Measurements from ENCODE around the gene FGF21.

FGF21 gene

DNA sequence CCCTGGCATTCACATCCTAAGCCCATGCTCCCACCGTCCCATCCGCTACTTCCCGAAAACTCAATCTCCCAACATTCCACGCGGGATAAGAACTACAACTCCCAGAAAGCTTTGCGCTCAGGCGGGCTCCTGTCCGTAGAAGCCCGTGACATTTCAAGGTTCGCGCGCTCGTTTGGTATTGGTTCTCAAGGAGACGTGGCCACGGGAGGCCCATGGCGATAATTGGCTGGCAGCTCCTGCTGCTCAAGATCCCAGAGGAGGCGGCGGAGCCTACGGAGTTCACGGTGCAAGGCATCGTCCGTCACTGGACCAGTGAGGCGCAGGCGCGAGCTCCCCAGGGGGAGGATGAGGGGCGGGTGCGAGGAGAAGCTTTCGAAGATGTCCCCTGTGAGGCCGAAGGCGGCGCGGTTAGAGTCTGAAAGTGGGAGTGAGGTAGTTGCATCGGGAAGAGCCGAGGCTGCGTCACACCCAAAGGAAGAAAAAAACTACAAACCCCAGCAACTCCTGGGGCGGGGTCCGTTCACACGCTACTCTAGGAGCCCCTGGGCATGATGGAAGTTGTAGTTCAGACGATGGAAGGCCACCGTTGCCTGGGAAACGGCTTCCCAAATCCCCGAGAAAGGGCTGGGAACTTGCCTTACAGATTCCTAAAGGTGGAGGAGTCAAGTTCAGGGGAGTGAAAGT lies 34.6 kb upstream of the FGF21 start:
- Mint-ChIP-seq H3K4me1 (ENCODE audit: low read depth) (peaks cover 16% of the 10 kb centered on the region), H3K27me3 (no peaks in the 10 kb centered on the region), H3K4me3 (peak overlapping the region; percentile 91), H3K27ac (peak overlapping the region; percentile 95), H3K9me3 (ENCODE audit: low read depth) (peaks cover 7% of the 10 kb centered on the region), H3K36me3 (peaks cover 6% of the 10 kb centered on the region)

- no peaks in the 10 kb centered on the region for H3K27me3 Mint-ChIP-seq
- peaks cover 11% of the 10 kb centered on the region for H3K9me3 Mint-ChIP-seq (ENCODE audit: low read depth)
- peaks cover 23% of the 10 kb centered on the region for H3K4me1 Mint-ChIP-seq (ENCODE audit: low read depth)
- H3K36me3 Mint-ChIP-seq: peaks cover 10% of the 10 kb centered on the region
- H3K4me3 Mint-ChIP-seq: no peak overlapping the region
- H3K27ac Mint-ChIP-seq: no peak overlapping the region
Observed at GRCh38 chr19:48722196-48722708, 33.1 kb upstream of the FGF21 start.

DNA sequence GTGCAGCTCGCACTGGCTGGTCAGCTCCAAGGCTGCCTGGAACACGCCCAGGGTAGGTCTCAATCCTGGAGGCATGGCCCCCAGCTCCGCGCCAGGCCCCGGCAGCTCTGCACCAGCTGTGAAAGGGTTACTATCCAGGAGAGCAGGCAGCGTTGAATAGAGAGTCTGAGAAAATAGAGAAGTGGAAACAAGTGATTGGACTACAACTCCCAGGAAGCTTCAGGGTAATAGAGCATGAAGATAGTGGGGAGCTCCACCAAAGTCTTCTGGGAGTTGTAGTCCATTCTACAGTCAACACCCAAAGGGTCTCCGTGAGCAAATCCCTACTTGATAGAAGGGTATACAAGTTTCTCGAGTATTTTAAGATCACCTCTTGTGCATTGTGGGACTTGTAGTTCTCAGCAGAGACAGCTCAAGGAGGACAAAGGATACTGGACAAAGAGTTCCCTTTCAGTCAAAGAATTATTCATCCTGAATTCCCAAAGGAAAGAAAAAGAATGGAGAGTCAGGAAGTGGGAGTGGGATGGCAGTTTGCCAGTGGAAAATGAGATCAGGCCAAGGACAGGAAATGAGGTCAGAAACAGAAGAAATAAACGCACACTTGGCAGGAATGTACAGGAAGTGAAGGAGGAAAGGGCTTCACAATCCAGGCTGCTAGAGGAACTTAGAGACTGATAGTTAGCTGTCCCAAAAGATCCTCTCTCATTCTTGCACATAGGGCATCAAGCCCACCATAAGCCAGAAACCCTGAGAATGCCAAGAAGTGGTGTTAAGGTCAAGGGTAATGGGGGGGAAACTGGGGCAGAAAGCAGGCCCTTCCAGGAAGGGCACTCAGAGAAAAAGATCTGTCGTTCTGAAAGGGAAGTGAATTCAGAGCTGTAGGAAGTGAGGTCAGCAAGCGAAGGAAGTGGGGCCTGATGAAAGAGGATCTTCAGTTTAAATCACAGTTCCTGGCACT lies 30.2 kb upstream of the FGF21 start:
- Mint-ChIP-seq H3K4me1 (ENCODE audit: low read depth) (peaks cover 26% of the 10 kb centered on the region), H3K9me3 (ENCODE audit: low read depth) (peaks cover 11% of the 10 kb centered on the region), H3K27ac (peak overlapping the region; percentile 93), H3K4me3 (peak overlapping the region; percentile 80), H3K36me3 (peaks cover 10% of the 10 kb centered on the region), H3K27me3 (no peaks in the 10 kb centered on the region)

GRCh38 chr19:48726556-48726955 lies 28.8 kb upstream of the FGF21 start:
- Mint-ChIP-seq H3K27ac (peak overlapping the region; percentile 46), H3K27me3 (no peaks in the 10 kb centered on the region), H3K4me3 (no peak overlapping the region), H3K4me1 (ENCODE audit: low read depth) (peaks cover 21% of the 10 kb centered on the region), H3K9me3 (ENCODE audit: low read depth) (peaks cover 11% of the 10 kb centered on the region), H3K36me3 (peaks cover 10% of the 10 kb centered on the region)

GRCh38 chr19:48728911-48729664 lies 26.2 kb upstream of the FGF21 start:
- Mint-ChIP-seq H3K9me3 (ENCODE audit: low read depth) (peaks cover 11% of the 10 kb centered on the region), H3K27ac (no peak overlapping the region)

GRCh38 chr19:48731452-48731851 lies 23.9 kb upstream of the FGF21 start:
- H3K27ac Mint-ChIP-seq: no peak overlapping the region
- peaks cover 2% of the 10 kb centered on the region for H3K36me3 Mint-ChIP-seq
- H3K9me3 Mint-ChIP-seq (ENCODE audit: low read depth): peaks cover 2% of the 10 kb centered on the region
- H3K4me3 Mint-ChIP-seq: no peak overlapping the region
- H3K4me1 Mint-ChIP-seq (ENCODE audit: low read depth): peaks cover 6% of the 10 kb centered on the region
- no peaks in the 10 kb centered on the region for H3K27me3 Mint-ChIP-seq

More at GRCh38 chr19:48728911-48729664, 26.2 kb upstream of the FGF21 start:
- no peak overlapping the region for H3K4me3 Mint-ChIP-seq
- peaks cover 10% of the 10 kb centered on the region for H3K36me3 Mint-ChIP-seq
- peaks cover 20% of the 10 kb centered on the region for H3K4me1 Mint-ChIP-seq (ENCODE audit: low read depth)
- no peaks in the 10 kb centered on the region for H3K27me3 Mint-ChIP-seq

DNA sequence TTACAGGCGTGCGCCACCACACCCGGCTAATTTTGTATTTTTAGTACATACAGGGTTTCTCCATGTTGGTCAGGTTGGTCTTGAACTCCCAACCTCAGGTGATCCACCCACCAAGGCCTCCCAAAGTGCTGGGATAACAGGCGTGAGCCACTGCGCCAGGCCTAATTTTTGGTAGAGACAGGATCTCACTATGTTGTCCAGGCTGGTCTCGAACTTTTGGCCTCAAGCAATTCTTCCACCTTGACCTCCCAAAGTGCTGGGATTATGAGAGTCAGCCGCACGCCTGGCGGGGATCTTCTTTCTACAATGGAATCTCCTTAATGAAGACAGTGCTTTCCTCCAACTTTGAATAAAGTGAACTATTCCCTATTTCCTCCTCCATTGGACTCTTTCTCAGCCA lies 20.7 kb upstream of the FGF21 start:
- Mint-ChIP-seq H3K9me3 (ENCODE audit: low read depth) (no peaks in the 10 kb centered on the region), H3K27me3 (no peaks in the 10 kb centered on the region), H3K4me1 (ENCODE audit: low read depth) (peaks cover 3% of the 10 kb centered on the region), H3K27ac (no peak overlapping the region), H3K36me3 (no peaks in the 10 kb centered on the region), H3K4me3 (no peak overlapping the region)

DNA sequence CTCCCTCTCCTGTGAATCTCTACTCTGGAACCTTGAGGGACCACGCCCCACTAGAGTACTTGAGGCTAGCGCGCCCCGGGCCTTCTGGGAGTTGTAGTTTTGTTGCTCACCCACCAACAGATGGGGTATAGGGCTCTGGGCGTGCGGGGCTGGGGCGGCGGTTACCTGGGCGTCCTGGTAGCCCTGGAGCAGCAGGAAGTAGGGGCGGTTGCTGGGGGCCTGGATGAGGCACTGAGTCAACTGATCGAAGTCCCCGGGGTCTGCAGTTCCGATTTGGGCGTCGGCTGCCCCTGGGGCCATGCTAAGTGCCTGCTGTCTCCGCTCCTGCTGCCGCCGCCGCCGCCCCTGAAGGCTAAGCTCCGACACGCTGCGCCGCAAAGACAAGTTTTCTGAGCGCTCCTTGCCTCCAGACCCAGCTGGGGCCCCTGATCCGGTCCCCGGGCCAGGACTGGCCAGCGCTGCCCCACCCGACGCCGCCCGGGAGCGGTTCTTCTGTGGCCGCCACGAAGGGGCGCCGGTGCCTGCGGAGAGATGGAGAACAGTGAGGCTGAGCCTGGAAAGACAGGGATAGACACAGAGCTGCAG lies 20.2 kb upstream of the FGF21 start:
- H3K36me3 Mint-ChIP-seq: no peaks in the 10 kb centered on the region
- H3K27me3 Mint-ChIP-seq: no peaks in the 10 kb centered on the region
- H3K4me3 Mint-ChIP-seq: no peak overlapping the region
- no peaks in the 10 kb centered on the region for H3K9me3 Mint-ChIP-seq (ENCODE audit: low read depth)
- peaks cover 6% of the 10 kb centered on the region for H3K4me1 Mint-ChIP-seq (ENCODE audit: low read depth)
- H3K27ac Mint-ChIP-seq: no peak overlapping the region

- H3K27me3 Mint-ChIP-seq: no peaks in the 10 kb centered on the region
Observed at GRCh38 chr19:48737360-48737998, 17.8 kb upstream of the FGF21 start.

DNA sequence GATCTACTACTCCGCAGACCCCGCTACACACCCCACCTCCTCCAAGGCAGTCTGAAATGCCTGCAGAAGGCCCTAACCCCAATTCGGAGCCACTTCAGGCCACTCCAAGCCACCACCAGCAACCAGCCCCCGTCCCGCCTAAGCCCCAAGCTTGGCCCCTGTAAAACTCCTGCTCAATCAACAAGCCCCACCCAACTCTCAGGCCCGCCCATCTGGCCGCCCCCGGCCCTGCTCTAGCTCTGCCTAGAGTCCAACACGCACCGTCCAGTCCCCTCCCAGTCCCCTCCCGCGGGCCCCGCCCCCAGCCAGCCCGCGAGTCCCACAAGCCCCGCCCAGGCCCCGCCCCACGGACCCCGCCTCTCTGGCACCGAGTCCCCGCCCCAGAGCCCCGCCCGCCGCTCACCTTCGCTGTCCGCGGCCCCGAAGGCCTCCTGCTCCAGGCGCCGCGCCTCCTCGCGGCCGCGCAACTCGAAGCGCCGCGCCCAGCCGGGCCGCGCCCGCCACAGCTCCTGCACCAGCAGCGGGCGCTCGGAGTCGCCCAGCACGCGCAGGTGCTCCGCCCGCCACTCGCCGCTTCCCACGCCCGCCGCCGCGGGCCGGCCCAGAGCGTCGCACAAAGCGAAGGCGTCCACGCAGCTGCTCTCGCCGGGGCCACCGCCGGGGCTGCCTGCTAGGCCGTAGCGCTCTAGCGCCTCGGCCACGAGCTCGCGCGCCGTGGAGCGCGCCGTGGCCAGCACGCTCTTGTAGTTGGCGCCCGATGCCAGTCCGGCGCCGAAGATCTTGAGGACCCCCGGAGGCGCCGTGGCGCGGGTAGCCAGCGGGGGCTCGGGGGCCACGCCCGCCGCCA lies 16.5 kb upstream of the FGF21 start:
- Mint-ChIP-seq H3K27ac (no peak overlapping the region), H3K4me3 (peak overlapping the region; percentile 70), H3K36me3 (no peaks in the 10 kb centered on the region), H3K9me3 (ENCODE audit: low read depth) (no peaks in the 10 kb centered on the region), H3K4me1 (ENCODE audit: low read depth) (peaks cover 16% of the 10 kb centered on the region), H3K27me3 (no peaks in the 10 kb centered on the region)

More at GRCh38 chr19:48737360-48737998, 17.8 kb upstream of the FGF21 start:
- H3K36me3 Mint-ChIP-seq: no peaks in the 10 kb centered on the region
- H3K27ac Mint-ChIP-seq: no peak overlapping the region
- no peaks in the 10 kb centered on the region for H3K9me3 Mint-ChIP-seq (ENCODE audit: low read depth)
- peaks cover 16% of the 10 kb centered on the region for H3K4me1 Mint-ChIP-seq (ENCODE audit: low read depth)
- peak overlapping the region; percentile 32 for H3K4me3 Mint-ChIP-seq

- Mint-ChIP-seq H3K4me1 (ENCODE audit: low read depth) (peaks cover 16% of the 10 kb centered on the region), H3K36me3 (no peaks in the 10 kb centered on the region), H3K27me3 (no peaks in the 10 kb centered on the region), H3K9me3 (ENCODE audit: low read depth) (no peaks in the 10 kb centered on the region), H3K4me3 (peak overlapping the region; percentile 17), H3K27ac (no peak overlapping the region)
Observed at GRCh38 chr19:48739404-48740163, 15.7 kb upstream of the FGF21 start.

DNA sequence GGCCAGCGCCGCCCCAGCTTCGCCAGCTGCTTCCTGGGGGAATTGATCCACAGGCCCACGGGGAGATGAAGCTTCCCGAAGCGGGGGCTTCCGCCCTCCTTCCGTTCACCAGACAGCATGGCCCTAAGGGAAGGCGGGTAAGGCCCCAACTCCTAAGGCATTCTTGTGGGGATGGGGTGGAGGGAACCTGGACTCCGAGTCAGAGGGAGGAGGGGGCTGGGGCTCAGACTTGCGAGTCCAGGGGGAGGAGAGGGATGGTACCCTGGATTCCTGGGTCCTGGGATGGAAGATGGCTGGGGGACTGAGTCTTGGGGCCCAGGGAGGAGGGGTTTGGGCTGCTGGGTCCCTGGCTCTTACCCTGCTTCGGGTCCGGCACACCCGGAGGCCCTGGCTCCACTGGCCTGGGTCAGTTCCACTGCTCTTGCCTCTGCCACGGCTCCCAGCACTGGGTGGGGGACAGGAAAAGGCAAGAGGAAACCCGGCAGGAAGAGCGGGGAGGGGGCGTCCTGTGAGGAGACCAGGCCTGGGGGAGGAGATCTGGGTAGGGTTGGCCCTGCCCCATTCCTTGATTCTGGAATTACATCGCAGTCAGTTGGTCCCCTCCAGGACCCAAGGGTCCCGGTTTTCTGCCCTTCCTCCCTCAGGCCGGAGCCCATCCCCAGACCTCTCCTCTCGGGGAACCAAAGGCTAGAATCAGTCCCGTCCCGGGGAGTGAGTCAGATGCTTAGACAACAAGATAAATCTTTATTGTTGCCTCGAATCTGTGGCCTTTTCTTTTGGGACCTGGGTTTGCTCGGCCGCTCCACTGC lies 15.0 kb upstream of the FGF21 start, which contains the start of gene RASIP1:
Gene RASIP1, minus strand, starts transcription at position 447 of the 809 bp plus-strand sequence. Its CDS starts 328 bp downstream, at position 119.
- no peak within 1 kb of the TSS for H3K27ac Mint-ChIP-seq
- H3K4me1 Mint-ChIP-seq (ENCODE audit: low read depth): peaks cover 16% of the 10 kb centered on the region
- H3K4me3 Mint-ChIP-seq: peak within 1 kb of the TSS; percentile 17
- no peaks in the 10 kb centered on the region for H3K9me3 Mint-ChIP-seq (ENCODE audit: low read depth)
- H3K36me3 Mint-ChIP-seq: no peaks in the 10 kb centered on the region
- H3K27me3 Mint-ChIP-seq: no peaks in the 10 kb centered on the region
